HG02884 (cell line): ENCODE data around the gene ELF4.
A peak's percentile ranks its signal among the peaks of the same experiment; 100 is the strongest.

Experiments
- ATAC-seq: cut with Tn5 transposase; IDR thresholded peaks from one replicate; pipeline ENCODE4 v1.9.1; 2021; ENCODE audit warnings: mild to moderate bottlenecking, moderate library complexity; ENCODE audit not compliant: unreplicated experiment

The ELF4 gene

DNA sequence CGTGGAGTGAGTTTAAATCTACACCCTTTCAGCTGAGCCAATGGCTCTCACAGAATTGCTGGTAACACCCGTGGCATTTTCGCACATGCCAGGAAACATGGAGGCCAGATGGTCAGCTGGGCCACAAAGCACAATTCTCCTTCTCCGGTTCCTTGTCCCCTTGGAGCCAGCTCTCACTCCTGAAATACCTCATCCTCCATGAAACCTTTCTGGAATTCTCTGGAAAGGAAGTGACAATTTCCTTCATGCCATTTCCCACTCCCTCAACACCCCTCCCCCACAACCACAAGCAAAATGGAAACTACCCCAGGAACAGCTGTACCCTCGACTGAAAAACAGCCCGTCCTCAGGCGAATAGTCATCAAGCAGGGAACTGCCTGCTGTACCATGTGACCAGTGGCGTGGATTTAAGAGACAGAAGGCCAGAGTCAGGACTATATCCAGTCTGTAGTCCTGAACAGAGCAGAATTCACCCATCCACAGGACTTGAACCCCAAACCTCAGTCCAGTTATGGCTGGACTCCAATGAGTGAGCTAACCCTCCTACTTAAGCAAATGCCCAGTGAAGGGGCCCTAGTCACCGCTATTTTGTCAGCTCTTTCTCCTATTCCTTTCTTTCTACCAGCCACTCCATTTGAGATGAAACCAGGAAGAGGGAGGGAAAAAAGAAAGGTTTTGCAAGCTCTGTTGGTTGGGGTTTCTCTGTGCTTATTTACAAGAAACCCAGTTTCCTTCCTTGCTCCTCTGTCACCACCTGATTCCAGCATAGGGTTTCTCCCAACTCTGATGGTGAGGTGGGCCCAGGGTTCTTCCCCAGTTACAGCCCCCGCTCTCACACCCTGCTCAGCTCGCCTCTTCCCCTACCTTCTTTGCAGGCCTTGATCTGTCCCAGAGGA lies 24.5 kb downstream of the ELF4 start:
- ATAC-seq = no peak

GRCh38 chrX:130084631-130085237 lies 25.6 kb downstream of the ELF4 start:
- ATAC-seq = peak; percentile 38

DNA sequence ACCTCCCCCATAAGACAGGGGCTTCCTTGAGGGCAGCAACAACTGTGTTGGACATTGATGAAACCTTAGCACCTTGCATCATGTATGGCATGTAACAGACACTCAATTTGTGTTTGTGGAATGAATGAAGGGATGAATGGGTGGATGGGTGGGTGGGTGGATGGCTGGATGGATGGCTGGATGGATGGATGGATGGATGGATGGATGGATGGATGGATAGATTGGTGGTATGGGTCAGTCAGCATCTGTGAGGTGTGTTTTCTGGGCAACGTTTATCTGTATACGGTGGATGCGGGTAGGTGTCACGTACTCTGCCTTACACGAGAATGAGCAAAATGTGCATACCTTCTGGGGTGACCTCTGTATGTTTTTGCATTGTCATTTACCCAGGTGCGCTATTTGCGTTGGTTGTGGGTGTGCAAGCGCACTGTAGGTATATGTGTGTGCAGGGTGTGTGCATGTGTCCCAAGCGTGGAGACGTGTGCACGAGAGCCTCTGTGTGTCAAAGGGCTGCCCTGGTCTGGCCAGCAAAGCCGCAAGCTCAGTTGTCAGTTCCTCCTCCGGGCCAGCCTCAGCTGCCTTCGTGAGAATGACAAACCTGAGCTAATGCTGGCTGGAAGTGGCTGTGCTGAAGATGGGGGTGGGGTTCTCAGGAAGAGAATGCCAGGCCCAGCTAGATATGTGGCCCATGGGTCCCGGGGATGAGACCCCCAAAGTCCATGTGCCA lies 26.5 kb downstream of the ELF4 start:
- ATAC-seq = no peak

GRCh38 chrX:130083107-130083490 lies 27.2 kb downstream of the ELF4 start:
- ATAC-seq = no peak

DNA sequence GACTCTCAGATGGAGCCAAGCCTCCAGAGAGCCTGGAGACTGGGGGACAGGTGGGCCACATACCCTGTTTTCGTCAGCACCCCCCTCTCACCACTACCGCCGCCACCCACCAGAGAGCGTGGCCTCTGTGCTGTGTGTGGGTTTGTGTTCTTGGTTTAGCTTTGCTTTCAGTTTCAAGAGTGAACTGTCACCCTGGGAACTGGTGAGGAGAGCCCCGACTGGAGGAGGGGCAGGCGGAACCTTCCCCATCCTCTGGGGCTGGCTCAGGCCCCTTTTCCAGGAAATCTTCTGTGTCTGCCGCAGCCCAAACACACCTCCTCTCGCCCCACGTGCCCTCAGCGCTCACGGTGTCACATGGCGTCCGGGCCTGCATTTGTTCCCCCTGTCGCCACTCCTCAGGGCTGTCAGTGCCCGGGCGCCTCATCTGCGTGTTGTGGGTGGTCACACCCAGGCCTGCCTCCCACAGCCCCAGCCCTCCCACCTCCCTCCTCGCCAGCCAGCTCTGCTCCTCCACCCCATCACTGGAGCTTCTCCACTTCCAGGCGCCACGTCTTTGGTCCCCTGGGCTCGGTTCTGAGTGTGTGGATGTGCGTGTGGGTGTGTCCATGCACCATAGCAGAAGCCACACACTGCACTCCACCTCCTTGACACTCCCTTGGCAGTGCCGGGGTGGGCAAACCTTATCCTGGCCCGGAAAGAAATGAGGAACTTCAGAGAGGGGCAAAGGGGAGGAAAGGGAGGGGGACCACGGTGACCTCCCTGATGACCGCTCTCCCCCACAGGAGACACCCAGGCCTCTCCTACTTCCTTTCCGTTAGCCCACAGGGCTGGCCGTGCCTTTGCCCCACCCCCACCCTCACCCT lies 27.8 kb downstream of the ELF4 start:
- peak; percentile 38 for ATAC-seq

GRCh38 chrX:130081421-130082045 lies 28.8 kb downstream of the ELF4 start:
- no peak for ATAC-seq

- no peak for ATAC-seq
These were observed 29.4 kb downstream of the ELF4 start for GRCh38 chrX:130080791-130081367.

- ATAC-seq = no peak
These were observed 30.4 kb downstream of the ELF4 start for GRCh38 chrX:130079824-130080406.

- ATAC-seq = no peak
These were observed 34.5 kb downstream of the ELF4 start for GRCh38 chrX:130075777-130076176.

- no peak for ATAC-seq
These were observed 38.0 kb downstream of the ELF4 start for GRCh38 chrX:130072345-130072740.

DNA sequence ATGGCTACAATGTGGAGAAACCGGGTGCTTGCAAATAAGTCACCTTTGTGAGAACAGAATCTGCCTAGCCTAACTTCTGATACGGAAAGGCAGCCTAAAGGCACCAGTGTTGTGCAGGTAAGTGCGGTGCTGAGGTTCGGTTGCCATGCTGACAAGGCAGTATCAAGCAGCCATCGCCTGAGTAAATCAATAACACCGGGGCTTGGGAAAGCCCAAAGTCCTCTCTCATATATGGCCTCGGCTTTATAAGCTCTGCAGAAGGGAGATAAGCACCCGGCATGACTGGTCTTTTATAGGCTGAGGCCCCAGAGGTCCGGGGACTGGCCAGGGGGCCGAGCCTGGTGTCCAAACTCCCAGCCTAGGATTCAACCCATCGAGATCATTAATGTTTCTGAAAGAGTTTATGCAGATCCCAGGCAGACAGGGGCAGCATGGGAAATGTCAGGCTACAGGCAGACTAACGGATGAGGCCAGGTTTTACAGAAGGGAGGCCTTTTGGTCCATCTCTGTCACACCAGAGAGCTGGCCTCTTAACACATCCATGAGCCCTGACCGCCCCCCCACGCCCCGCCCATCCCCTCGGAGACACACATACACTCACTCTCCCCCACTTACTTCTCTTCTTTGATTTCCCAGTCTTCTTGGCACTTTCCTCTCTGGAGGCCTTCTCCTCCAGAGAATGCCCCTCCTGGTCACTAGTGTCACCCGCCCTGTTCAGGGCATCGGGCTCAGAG lies 38.5 kb downstream of the ELF4 start:
- ATAC-seq = no peak

DNA sequence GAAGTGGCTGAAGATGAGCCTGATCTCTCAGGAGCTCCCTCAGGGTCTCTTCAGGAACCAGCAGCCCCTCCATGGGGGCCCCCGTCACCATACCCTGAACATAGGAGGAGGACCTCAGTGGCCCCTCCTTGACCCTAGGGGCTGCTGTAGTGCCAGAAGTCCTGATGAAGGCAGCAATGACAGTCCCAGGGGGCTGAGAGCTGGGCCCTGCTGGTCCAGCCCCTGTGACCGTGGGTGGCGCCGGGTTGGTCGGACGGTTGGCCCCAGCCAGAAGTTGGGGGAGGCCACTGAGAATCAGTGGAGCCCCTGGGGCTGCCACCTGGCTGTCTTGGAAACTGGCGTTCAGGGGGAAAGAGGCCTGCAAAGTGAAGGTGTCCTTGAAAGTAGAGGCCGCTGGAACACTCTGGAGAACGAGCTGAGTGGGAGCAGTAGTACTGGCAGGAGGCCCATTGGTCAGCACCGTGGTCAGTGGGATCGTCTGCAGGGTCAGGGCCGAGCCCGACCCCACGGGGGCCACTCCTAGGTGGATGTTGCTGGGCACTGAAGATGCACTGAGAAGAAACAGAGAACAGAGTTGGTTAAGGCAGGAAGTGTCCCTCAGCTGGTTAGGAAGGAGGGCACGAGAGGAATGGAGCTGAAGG lies 43.2 kb downstream of the ELF4 start:
- ATAC-seq = no peak

- peak; percentile 92 for ATAC-seq
These were observed 49.9 kb downstream of the ELF4 start for GRCh38 chrX:130060122-130061069.

DNA sequence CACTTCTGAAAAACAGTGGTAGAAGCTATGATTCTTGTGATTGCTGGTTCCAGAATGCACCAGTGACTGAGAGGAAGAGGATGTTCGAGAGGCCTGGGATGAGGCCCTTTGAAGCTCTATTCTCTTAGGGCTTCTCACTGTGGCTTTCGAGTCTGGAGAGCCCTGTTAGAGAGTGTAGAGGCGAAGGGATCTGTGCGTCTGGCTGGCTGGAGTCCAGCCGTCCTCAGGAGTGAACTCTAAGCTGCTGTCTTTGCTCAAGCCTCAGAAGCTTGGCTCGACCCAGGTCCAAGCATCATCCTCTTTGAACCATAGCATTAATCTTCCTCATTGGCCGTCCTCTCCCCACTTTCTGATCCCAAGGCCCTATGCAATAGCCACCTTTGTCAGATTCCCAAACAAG lies 51.6 kb downstream of the ELF4 start:
- ATAC-seq = no peak

- no peak for ATAC-seq
These were observed 53.1 kb downstream of the ELF4 start for GRCh38 chrX:130057209-130057608.

DNA sequence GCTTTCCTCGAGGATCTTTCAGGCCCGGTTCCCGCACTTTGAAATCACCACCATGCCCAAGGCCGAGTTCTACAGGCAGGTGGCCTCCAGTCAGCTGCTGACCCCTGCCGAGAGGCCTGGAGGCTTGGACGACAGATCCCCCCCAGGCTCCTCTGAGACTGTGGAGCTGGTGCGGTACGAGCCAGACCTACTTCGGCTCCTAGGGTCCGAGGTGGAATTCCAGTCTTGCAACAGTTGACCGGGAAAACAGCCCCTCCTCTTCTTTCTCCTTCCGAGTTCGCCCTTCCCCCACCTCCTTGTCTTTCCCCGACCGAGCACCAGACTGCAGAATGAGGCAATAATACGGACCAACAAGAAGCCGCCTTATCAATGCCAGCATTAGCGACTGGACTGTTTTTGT lies 54.4 kb downstream of the ELF4 start:
- no peak for ATAC-seq

DNA sequence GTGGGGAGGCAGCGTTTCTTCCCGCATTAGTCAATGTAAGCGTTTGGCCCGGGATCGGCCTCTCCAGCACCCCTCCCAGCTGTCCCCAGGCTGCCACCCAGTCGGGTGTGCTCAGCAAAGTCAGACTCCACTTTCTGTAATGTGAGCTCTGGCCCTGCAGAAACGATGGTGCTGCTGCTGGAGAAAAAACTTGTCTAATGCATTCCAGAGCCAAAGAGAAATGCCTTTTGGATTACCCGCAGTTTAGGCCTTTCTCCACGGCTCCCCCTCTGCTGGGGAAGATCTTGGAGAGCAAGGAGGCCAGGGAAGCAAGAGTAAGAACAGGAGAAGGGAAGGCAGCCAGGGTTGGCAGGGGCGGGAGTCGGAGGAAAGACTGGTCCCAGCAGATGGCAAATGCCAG lies 55.2 kb downstream of the ELF4 start:
- no peak for ATAC-seq
